GM12875 (cell line): ENCODE data around the gene SMG9.

Source experiments
- H3K4me3 ChIP-seq: one replicate; pipeline ENCODE4 v1.5.1; 2011; ENCODE audit warnings: low read depth, low read length, control low read depth
- TF ChIP-seq, protein P1 (sequence below): IDR thresholded peaks from 2 replicates; pipeline ENCODE4 v1.5.1; 2011; ENCODE audit warnings: low read depth, mild to moderate bottlenecking, control low read depth, inconsistent platforms, low read length, moderate library complexity, borderline replicate concordance; ENCODE audit not compliant: insufficient read depth

Gene SMG9

GRCh38 chr19:43723588-43723987, 31.2 kb downstream of the SMG9 start:
- no peak overlapping the region for H3K4me3 ChIP-seq
- TF ChIP-seq, protein P1, sequence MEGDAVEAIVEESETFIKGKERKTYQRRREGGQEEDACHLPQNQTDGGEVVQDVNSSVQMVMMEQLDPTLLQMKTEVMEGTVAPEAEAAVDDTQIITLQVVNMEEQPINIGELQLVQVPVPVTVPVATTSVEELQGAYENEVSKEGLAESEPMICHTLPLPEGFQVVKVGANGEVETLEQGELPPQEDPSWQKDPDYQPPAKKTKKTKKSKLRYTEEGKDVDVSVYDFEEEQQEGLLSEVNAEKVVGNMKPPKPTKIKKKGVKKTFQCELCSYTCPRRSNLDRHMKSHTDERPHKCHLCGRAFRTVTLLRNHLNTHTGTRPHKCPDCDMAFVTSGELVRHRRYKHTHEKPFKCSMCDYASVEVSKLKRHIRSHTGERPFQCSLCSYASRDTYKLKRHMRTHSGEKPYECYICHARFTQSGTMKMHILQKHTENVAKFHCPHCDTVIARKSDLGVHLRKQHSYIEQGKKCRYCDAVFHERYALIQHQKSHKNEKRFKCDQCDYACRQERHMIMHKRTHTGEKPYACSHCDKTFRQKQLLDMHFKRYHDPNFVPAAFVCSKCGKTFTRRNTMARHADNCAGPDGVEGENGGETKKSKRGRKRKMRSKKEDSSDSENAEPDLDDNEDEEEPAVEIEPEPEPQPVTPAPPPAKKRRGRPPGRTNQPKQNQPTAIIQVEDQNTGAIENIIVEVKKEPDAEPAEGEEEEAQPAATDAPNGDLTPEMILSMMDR, result no peak

GRCh38 chr19:43721469-43722048, 33.2 kb downstream of the SMG9 start:
- H3K4me3 ChIP-seq, result no peak overlapping the region
- TF ChIP-seq, protein P1, result no peak

DNA sequence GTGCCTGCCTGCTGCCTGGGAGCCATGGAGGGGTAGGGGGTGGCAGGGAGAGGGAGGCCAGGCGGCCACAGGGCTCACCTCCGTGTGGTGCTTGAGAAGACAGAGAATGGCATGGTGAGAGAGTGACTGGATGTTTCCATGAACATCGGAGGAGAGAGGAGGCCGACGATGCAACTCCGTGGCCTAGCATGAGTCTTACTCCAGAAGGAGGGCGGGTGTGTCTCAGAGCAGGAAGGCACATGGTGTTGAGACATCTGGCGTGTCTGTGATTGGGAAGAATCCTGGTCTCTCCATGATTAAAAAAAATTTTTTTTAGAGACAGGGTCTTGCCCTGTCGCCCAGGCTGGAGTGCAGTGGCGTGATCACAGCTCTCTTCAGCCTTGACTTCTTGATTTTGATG, 33.8 kb downstream of the SMG9 start:
- no peak overlapping the region for H3K4me3 ChIP-seq
- TF ChIP-seq, protein P1, result no peak

DNA sequence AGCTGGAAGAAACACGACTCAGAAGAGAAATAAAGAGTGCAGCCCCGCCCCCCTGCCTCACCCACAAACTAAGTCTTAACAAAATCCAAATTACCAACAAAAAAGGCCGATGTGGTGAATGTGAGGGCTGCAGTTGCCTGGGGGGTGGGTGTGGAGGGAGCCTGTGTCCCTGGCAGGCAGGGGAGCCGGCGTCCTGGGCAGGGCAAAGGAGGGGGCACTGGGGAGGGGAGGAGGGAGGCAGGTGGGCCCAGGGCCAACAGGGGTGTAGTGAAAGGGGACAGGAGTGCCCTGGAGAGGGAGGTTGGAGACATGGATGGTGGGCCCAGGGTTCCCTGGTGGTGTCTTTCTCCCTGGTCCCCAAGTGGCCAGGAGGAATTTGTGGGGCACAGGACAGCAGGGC, 34.8 kb downstream of the SMG9 start:
- no peak overlapping the region for H3K4me3 ChIP-seq
- TF ChIP-seq, protein P1, result no peak

- H3K4me3 ChIP-seq, result no peak overlapping the region
- TF ChIP-seq, protein P1, result no peak
These were observed 35.3 kb downstream of the SMG9 start for GRCh38 chr19:43719378-43719868.

GRCh38 chr19:43718627-43719377, 36.0 kb downstream of the SMG9 start:
- H3K4me3 ChIP-seq, result no peak overlapping the region

DNA sequence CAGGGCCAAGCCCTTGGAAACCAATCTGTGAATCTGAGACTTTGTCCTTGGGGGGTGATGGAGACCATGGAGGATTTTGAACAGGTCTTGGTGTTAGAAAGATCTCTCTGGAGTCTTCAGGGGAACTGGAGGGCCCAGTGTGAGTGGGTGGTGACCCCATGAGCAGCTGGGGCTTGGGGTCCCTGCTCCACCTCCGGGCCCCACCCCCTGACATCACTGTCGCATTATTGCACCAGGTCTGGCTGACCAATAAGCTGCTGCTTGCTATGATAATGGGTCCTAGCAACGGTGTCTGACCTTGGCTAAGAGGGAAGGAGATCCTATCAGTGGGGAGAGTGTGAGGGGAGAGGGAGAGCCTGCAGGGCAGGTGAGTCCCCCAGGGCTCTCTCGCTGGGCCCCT, 39.0 kb downstream of the SMG9 start, which contains the start of gene IRGC:
IRGC (plus strand) TSS at position 301 of the 400 bp plus-strand sequence. CDS start 2,483 bp downstream, outside the sequence.
- TF ChIP-seq, protein P1, result no peak

More at GRCh38 chr19:43718627-43719377, 36.0 kb downstream of the SMG9 start:
- TF ChIP-seq, protein P1, result no peak

More for the DNA sequence above, 39.0 kb downstream of the SMG9 start, which contains the start of gene IRGC:
- no peak within 1 kb of the TSS for H3K4me3 ChIP-seq
